Mesothelial cell of epicardium (in vitro differentiated cells): ENCODE results near the gene ACTN3. TPM values are rescaled to one million over a fixed set of nuclear protein-coding genes. Genes with fewer than 3 reads are reported as not detected.

Source experiments
- DNase-seq, 2 experiments: peaks; one replicate each; pipeline ENCODE4 v3.0.0; 2021; ENCODE audit warnings: low spot score in 2 of 2; ENCODE audit not compliant: unreplicated experiment in 2 of 2
- H3K27ac Mint-ChIP-seq: 2 replicates; pipeline ENCODE4 v1.8.0; 2021; ENCODE audit warnings: mixed read lengths
- H3K27me3 Mint-ChIP-seq: 2 replicates; pipeline ENCODE4 v1.8.0; 2021; ENCODE audit warnings: low read depth, mixed read lengths
- H3K36me3 Mint-ChIP-seq: 2 replicates; pipeline ENCODE4 v1.8.0; 2021; ENCODE audit warnings: mixed read lengths
- H3K4me1 Mint-ChIP-seq: 2 replicates; pipeline ENCODE4 v1.8.0; 2021; ENCODE audit warnings: mixed read lengths
- H3K4me3 Mint-ChIP-seq: 2 replicates; pipeline ENCODE4 v1.8.0; 2021; ENCODE audit warnings: mild to moderate bottlenecking, moderate library complexity, mixed read lengths
- H3K9me3 Mint-ChIP-seq: 2 replicates; pipeline ENCODE4 v1.8.0; 2021; ENCODE audit warnings: mixed read lengths
- CTCF ChIP-seq: fragments of 200-600 bp; sonication (generic); IDR thresholded peaks from one replicate; pipeline ENCODE4 v1.5.0; 2021; ENCODE audit warnings: antibody characterized with exemption; ENCODE audit not compliant: unreplicated experiment
- total RNA-seq: library from RNA; stranded (reverse); gene quantifications from 3 replicates; pipeline ENCODE4 v1.2.1, GENCODE V29; 2021

The ACTN3 gene
- total RNA-seq, 1 donor from 2014 or later = 0.13 TPM

DNA sequence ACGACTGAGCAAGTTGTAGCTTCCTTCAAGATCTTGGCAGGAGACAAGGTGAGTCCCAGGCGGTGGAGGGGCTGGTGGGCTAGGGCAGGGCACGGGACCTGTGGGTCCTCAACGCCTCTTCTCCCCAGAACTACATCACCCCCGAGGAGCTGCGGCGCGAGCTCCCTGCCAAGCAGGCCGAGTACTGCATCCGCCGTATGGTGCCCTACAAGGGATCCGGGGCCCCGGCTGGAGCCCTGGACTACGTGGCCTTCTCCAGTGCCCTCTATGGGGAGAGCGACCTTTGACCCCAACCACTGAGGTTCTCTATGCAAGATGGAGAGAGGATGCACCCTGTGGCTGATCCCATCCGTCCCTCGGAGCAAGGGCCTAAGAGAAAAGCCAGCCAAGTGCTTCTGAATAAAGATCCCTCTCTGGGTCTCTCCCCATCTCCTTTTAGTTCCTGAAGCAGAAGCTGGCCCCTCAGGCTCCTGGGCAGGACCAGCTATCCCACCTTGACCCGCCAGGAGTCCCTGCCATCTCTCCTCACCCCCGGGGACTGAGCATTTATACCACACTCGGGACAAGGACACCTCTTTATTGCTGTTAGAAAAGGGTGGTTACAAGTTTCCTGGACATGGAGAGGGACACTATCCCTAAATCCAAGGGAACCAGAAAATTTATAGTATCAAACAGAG, 16.3 kb downstream of the ACTN3 start:
- H3K36me3 Mint-ChIP-seq = no peaks in the 10 kb centered on the region
- H3K4me1 Mint-ChIP-seq = no peaks in the 10 kb centered on the region
- H3K27ac Mint-ChIP-seq = no peak overlapping the region

GRCh38 chr11:66563832-66564231, 17.1 kb downstream of the ACTN3 start:
- Mint-ChIP-seq H3K4me3 (no peak overlapping the region), H3K27me3 (no peaks in the 10 kb centered on the region), H3K27ac (no peak overlapping the region), H3K36me3 (no peaks in the 10 kb centered on the region), H3K9me3 (no peaks in the 10 kb centered on the region), H3K4me1 (no peaks in the 10 kb centered on the region)
- no peak for TF ChIP-seq CTCF
- DNase-seq = no peak

More for the DNA sequence above, 16.3 kb downstream of the ACTN3 start:
- Mint-ChIP-seq H3K9me3 (no peaks in the 10 kb centered on the region), H3K4me3 (no peak overlapping the region), H3K27me3 (peaks cover 1% of the 10 kb centered on the region)
- no peak for TF ChIP-seq CTCF
- DNase-seq = no peak

DNA sequence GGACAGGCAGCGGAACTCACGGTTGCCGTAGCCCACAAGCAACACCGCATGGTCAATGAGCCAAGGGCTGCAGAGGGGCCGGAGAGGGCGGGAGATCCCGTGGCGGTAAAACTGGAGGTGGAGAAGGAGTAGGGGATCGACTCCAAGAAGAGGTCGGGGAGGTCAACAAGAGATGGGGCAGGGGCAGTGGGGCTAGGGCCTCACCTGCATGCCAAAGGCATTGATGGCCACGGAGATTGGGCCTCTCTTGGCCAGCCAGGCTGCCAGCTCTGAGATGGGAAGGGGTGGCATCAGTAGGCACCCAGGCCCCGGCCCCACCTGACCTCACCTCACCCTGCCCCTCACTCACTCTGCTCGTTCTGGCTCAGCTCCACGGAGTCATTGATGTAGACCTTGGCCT, 17.8 kb downstream of the ACTN3 start:
- TF ChIP-seq CTCF = no peak
- no peaks in the 10 kb centered on the region for H3K36me3 Mint-ChIP-seq
- H3K4me3 Mint-ChIP-seq = no peak overlapping the region
- H3K27ac Mint-ChIP-seq = no peak overlapping the region
- no peak for DNase-seq
- H3K4me1 Mint-ChIP-seq = no peaks in the 10 kb centered on the region
- no peaks in the 10 kb centered on the region for H3K27me3 Mint-ChIP-seq
- H3K9me3 Mint-ChIP-seq = no peaks in the 10 kb centered on the region

GRCh38 chr11:66564984-66565383, 18.3 kb downstream of the ACTN3 start:
- Mint-ChIP-seq H3K9me3 (no peaks in the 10 kb centered on the region), H3K4me3 (no peak overlapping the region), H3K27ac (no peak overlapping the region), H3K4me1 (peaks cover 2% of the 10 kb centered on the region), H3K36me3 (no peaks in the 10 kb centered on the region), H3K27me3 (no peaks in the 10 kb centered on the region)
- TF ChIP-seq CTCF = no peak
- DNase-seq = no peak

DNA sequence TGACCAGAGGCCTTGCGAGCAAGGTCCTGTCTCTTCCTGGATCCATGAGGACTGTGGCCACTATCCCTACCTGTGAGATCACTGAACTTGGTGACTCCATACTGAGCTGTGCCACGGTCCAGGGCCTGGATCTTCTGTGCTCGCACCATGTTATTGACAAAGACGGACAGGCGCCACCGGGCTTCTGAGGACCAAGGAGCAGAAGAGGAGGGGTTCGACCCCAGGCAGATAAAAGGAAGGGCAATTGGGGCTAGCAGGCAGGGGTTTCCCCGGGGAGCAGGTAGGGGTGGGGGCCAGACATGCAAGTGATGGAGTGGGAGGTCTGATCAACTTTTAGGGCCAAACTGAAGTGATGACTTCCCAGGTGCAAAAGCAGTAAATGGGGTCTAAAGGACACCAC, 19.5 kb downstream of the ACTN3 start:
- Mint-ChIP-seq H3K4me1 (peaks cover 11% of the 10 kb centered on the region), H3K9me3 (no peaks in the 10 kb centered on the region)

More for the DNA sequence above, 19.5 kb downstream of the ACTN3 start:
- Mint-ChIP-seq H3K27ac (no peak overlapping the region), H3K27me3 (no peaks in the 10 kb centered on the region), H3K4me3 (no peak overlapping the region), H3K36me3 (no peaks in the 10 kb centered on the region)
- no peak for DNase-seq
- no peak for TF ChIP-seq CTCF
